SK-N-MC (cell line): ENCODE measurements around the gene FMNL3.

Experiments used
- EZH2 ChIP-seq: fragments of 200-600 bp; sonication (generic); IDR thresholded peaks from one replicate; pipeline ENCODE4 v1.6.1; 2017; ENCODE audit warnings: antibody characterized with exemption
- FOXP2 ChIP-seq: optimal IDR thresholded peaks from 2 replicates; pipeline ENCODE3; 2011; ENCODE audit warnings: mild to moderate bottlenecking, moderate library complexity; ENCODE audit not compliant: insufficient read depth; ENCODE audit errors: extremely low read length, control extremely low read depth
- POLR2AphosphoS5 ChIP-seq: IDR thresholded peaks from 2 replicates; pipeline ENCODE4 v1.6.1; 2012; ENCODE audit warnings: mild to moderate bottlenecking, low read depth, low read length, borderline replicate concordance

DNA sequence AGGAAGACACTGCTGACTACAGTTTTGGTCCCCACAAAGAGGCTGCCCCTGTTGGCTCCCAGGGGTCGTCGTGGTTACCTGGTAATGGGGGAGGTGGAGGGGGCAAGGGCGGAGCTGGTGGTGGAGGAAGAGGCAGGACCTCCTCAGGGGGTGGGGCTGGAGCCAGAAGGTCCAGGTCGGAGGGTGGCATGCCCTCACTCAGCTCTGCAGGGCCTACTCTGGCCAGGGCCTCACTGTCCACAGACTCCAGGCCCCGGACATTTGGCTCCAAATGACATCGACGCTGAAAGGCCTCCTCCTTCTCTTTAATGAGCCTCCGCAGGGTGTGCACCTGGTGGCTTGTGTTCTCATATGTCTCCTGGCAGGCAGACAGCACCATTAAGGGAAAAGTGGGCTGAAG lies 55.4 kb downstream of the FMNL3 start:
- TF ChIP-seq POLR2AphosphoS5 (no peak), EZH2 (no peak), FOXP2 (no peak)
